GM23338 (cell line): ENCODE results near the gene ARHGEF17.

Experiments used
- CREB1 ChIP-seq: fragments of 250-450 bp; sonication (Bioruptor Pico); IDR thresholded peaks from 2 replicates; pipeline ENCODE4 v1.5.0; 2020; ENCODE audit warnings: low read depth, mild to moderate bottlenecking, moderate library complexity
- EZH2 ChIP-seq: fragments of 200-600 bp; sonication (generic); IDR thresholded peaks from one replicate; pipeline ENCODE4 v1.8.0; 2017; ENCODE audit warnings: antibody characterized with exemption, mild to moderate bottlenecking, low read depth; ENCODE audit not compliant: unreplicated experiment
- EZH2phosphoT487 ChIP-seq: fragments of 200-600 bp; sonication (generic); IDR thresholded peaks from one replicate; pipeline ENCODE4 v1.8.1; 2018; ENCODE audit warnings: antibody characterized with exemption; ENCODE audit not compliant: unreplicated experiment
- JUNB ChIP-seq: IDR thresholded peaks from one replicate; pipeline ENCODE4 v1.6.1; 2016; ENCODE audit warnings: antibody characterized with exemption; ENCODE audit not compliant: unreplicated experiment
- NANOG ChIP-seq: IDR thresholded peaks from 2 replicates; pipeline ENCODE4 v1.6.1; 2016; ENCODE audit warnings: antibody characterized with exemption, borderline replicate concordance
- POLR2AphosphoS5 ChIP-seq: IDR thresholded peaks from 2 replicates; pipeline ENCODE4 v1.6.1; 2016; ENCODE audit warnings: antibody characterized with exemption, low read depth
- STAT1 ChIP-seq: IDR thresholded peaks from one replicate; pipeline ENCODE4 v1.6.1; 2016; ENCODE audit warnings: antibody characterized with exemption; ENCODE audit not compliant: unreplicated experiment
- ZNF114 ChIP-seq: fragments of 250-450 bp; sonication (Bioruptor Pico); IDR thresholded peaks from 2 replicates; pipeline ENCODE4 v1.5.0; 2020; ENCODE audit warnings: mild to moderate bottlenecking, moderate library complexity
- TF ChIP-seq, protein P1 (sequence below), 2 experiments: fragments of 200-600 bp in 1 of 2; sonication (generic) in 1 of 2; conservative IDR thresholded peaks; 2 replicates each; pipeline versions ENCODE4 v1.5.1 to v1.6.1; 2016 to 2017; ENCODE audit warnings: antibody characterized with exemption in 2 of 2, low read depth in 2 of 2, mild to moderate bottlenecking in 2 of 2, moderate library complexity in 1 of 2
- TF ChIP-seq, protein P2 (sequence below): IDR thresholded peaks from one replicate; pipeline ENCODE4 v1.6.1; 2018; ENCODE audit warnings: antibody characterized with exemption; ENCODE audit not compliant: unreplicated experiment
- TF ChIP-seq, protein P3 (sequence below): fragments of 250-450 bp; sonication (Bioruptor Pico); IDR thresholded peaks from 2 replicates; pipeline ENCODE4 v1.5.0; 2020; ENCODE audit warnings: mild to moderate bottlenecking, moderate library complexity
- TF ChIP-seq, protein P4 (sequence below): IDR thresholded peaks from 2 replicates; pipeline ENCODE4 v1.6.1; 2016; ENCODE audit warnings: antibody characterized with exemption

DNA sequence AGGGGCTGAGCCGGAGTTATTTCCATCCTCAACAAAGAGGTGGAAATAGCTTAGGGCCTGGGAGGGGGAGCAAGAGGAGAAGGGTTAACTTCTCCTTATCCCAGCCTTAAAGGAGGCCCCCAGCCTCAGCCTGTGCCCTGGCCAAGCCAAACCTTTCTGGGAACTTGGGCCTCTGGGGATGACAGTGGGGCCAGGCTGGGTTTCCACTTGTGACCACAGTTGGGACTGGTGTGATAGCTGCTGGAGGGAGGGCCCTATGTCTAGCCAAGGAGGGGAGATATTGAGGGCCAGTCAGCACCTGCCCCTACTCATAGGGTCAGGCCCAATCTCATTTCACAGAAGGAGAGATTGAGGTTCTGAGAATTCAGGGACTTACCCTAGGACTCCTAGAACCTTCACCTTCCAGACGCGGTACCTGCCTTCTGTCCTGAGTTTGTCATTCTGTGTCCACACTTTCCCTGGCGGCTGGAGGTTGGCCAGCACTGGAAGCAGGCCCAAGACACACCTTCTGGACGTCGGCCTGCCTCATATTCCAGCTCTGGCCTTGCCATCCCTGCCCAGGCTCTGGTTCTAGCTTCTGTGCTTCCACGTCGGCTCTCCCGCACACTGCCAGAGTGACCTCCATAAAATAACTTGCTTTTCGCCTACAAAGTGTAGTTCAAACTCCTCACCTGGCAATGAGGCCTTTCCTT is 71.3 kb downstream of the ARHGEF17 start:
- TF ChIP-seq, protein P1, sequence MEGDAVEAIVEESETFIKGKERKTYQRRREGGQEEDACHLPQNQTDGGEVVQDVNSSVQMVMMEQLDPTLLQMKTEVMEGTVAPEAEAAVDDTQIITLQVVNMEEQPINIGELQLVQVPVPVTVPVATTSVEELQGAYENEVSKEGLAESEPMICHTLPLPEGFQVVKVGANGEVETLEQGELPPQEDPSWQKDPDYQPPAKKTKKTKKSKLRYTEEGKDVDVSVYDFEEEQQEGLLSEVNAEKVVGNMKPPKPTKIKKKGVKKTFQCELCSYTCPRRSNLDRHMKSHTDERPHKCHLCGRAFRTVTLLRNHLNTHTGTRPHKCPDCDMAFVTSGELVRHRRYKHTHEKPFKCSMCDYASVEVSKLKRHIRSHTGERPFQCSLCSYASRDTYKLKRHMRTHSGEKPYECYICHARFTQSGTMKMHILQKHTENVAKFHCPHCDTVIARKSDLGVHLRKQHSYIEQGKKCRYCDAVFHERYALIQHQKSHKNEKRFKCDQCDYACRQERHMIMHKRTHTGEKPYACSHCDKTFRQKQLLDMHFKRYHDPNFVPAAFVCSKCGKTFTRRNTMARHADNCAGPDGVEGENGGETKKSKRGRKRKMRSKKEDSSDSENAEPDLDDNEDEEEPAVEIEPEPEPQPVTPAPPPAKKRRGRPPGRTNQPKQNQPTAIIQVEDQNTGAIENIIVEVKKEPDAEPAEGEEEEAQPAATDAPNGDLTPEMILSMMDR (conservative IDR thresholded peaks at IDR 0.05; ENCODE audit: low read depth in 2 of 2), result no peak
- TF ChIP-seq, protein P2, sequence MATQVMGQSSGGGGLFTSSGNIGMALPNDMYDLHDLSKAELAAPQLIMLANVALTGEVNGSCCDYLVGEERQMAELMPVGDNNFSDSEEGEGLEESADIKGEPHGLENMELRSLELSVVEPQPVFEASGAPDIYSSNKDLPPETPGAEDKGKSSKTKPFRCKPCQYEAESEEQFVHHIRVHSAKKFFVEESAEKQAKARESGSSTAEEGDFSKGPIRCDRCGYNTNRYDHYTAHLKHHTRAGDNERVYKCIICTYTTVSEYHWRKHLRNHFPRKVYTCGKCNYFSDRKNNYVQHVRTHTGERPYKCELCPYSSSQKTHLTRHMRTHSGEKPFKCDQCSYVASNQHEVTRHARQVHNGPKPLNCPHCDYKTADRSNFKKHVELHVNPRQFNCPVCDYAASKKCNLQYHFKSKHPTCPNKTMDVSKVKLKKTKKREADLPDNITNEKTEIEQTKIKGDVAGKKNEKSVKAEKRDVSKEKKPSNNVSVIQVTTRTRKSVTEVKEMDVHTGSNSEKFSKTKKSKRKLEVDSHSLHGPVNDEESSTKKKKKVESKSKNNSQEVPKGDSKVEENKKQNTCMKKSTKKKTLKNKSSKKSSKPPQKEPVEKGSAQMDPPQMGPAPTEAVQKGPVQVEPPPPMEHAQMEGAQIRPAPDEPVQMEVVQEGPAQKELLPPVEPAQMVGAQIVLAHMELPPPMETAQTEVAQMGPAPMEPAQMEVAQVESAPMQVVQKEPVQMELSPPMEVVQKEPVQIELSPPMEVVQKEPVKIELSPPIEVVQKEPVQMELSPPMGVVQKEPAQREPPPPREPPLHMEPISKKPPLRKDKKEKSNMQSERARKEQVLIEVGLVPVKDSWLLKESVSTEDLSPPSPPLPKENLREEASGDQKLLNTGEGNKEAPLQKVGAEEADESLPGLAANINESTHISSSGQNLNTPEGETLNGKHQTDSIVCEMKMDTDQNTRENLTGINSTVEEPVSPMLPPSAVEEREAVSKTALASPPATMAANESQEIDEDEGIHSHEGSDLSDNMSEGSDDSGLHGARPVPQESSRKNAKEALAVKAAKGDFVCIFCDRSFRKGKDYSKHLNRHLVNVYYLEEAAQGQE, result no peak
- TF ChIP-seq EZH2 (no peak), EZH2phosphoT487 (no peak), JUNB (no peak), POLR2AphosphoS5 (no peak), CREB1 (CRISPR knock-in tag) (no peak), STAT1 (no peak), ZNF114 (CRISPR knock-in tag) (no peak), NANOG (no peak)
- TF ChIP-seq, protein P3, sequence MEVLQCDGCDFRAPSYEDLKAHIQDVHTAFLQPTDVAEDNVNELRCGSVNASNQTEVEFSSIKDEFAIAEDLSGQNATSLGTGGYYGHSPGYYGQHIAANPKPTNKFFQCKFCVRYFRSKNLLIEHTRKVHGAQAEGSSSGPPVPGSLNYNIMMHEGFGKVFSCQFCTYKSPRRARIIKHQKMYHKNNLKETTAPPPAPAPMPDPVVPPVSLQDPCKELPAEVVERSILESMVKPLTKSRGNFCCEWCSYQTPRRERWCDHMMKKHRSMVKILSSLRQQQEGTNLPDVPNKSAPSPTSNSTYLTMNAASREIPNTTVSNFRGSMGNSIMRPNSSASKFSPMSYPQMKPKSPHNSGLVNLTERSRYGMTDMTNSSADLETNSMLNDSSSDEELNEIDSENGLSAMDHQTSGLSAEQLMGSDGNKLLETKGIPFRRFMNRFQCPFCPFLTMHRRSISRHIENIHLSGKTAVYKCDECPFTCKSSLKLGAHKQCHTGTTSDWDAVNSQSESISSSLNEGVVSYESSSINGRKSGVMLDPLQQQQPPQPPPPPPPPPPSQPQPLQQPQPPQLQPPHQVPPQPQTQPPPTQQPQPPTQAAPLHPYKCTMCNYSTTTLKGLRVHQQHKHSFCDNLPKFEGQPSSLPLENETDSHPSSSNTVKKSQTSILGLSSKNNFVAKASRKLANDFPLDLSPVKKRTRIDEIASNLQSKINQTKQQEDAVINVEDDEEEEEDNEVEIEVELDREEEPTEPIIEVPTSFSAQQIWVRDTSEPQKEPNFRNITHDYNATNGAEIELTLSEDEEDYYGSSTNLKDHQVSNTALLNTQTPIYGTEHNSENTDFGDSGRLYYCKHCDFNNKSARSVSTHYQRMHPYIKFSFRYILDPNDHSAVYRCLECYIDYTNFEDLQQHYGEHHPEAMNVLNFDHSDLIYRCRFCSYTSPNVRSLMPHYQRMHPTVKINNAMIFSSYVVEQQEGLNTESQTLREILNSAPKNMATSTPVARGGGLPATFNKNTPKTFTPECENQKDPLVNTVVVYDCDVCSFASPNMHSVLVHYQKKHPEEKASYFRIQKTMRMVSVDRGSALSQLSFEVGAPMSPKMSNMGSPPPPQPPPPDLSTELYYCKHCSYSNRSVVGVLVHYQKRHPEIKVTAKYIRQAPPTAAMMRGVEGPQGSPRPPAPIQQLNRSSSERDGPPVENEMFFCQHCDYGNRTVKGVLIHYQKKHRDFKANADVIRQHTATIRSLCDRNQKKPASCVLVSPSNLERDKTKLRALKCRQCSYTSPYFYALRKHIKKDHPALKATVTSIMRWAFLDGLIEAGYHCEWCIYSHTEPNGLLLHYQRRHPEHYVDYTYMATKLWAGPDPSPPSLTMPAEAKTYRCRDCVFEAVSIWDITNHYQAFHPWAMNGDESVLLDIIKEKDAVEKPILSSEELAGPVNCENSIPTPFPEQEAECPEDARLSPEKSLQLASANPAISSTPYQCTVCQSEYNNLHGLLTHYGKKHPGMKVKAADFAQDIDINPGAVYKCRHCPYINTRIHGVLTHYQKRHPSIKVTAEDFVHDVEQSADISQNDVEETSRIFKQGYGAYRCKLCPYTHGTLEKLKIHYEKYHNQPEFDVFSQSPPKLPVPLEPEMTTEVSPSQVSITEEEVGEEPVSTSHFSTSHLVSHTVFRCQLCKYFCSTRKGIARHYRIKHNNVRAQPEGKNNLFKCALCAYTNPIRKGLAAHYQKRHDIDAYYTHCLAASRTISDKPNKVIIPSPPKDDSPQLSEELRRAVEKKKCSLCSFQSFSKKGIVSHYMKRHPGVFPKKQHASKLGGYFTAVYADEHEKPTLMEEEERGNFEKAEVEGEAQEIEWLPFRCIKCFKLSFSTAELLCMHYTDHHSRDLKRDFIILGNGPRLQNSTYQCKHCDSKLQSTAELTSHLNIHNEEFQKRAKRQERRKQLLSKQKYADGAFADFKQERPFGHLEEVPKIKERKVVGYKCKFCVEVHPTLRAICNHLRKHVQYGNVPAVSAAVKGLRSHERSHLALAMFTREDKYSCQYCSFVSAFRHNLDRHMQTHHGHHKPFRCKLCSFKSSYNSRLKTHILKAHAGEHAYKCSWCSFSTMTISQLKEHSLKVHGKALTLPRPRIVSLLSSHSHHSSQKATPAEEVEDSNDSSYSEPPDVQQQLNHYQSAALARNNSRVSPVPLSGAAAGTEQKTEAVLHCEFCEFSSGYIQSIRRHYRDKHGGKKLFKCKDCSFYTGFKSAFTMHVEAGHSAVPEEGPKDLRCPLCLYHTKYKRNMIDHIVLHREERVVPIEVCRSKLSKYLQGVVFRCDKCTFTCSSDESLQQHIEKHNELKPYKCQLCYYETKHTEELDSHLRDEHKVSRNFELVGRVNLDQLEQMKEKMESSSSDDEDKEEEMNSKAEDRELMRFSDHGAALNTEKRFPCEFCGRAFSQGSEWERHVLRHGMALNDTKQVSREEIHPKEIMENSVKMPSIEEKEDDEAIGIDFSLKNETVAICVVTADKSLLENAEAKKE (CRISPR knock-in tag), result no peak
- TF ChIP-seq, protein P4, sequence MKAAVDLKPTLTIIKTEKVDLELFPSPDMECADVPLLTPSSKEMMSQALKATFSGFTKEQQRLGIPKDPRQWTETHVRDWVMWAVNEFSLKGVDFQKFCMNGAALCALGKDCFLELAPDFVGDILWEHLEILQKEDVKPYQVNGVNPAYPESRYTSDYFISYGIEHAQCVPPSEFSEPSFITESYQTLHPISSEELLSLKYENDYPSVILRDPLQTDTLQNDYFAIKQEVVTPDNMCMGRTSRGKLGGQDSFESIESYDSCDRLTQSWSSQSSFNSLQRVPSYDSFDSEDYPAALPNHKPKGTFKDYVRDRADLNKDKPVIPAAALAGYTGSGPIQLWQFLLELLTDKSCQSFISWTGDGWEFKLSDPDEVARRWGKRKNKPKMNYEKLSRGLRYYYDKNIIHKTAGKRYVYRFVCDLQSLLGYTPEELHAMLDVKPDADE, result no peak
